SIG-M5 treated with dmso at 0.1 percent for 504 hours (cell line): ENCODE results near the gene HDAC4.
A peak's percentile ranks its signal among the peaks of the same experiment; 100 is the strongest.

ENCODE experiments used
- DNase-seq: peaks from one replicate; lab custom pipeline; 2025; ENCODE audit not compliant: unreplicated experiment; lab: John Stamatoyannopoulos, UW

Gene HDAC4

DNA sequence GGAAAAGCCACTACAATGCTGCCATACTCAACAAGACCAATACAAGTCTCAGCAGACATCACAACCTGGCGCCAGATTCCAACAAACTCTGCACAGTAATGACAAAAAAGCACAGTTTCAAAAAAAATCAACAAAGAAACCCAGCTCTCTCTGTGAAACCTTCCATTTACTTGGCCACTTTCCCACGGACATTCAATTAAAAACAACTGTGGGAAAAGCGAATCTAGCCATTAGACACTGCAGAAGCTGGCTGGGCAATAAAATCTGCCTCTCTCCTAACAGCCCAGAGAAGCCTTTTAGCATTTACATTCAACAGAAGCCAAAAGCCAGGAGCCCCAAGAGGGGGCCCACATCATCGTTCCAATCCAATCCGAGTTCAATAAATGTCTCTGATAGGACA lies 128.9 kb downstream of the HDAC4 start:
- no peak for DNase-seq

DNA sequence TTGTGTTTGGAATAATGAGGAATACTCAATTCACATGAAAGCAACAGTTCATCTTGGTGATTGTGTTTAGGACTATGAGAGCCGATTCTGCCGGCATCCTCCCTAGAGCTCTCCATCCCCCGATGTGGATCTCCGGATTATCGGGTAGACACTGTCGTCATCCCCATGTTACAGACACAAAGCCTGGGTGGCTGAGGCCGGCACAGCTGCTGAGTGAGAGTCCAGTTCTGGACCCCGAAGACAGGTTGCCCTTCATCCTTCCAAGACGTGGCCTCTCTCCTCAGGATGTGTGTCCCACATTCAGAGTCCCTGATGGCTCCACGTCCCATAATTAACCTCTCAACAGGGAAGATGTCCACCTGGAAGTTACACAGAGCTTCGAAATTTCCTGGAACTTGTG lies 129.3 kb downstream of the HDAC4 start:
- DNase-seq = no peak

DNA sequence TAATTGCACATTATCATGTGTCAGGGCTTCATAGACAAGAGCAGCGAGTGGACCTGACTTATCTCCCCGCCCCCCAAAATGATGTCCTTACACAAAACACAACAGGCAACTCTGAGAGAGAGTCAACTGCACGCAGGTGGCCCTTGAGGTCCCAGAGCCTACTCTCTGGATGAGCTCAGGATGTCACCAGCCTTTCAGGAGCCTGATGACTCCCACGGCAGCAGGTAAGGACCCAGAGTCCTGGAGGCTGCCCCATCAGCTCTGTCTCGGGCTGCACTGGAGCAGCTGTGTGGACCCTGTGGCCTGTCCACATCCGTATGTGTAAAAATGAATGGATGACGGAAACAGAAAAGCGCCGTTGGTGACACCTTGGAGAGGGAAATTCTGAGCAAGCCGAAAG lies 130.9 kb downstream of the HDAC4 start:
- DNase-seq = no peak

DNA sequence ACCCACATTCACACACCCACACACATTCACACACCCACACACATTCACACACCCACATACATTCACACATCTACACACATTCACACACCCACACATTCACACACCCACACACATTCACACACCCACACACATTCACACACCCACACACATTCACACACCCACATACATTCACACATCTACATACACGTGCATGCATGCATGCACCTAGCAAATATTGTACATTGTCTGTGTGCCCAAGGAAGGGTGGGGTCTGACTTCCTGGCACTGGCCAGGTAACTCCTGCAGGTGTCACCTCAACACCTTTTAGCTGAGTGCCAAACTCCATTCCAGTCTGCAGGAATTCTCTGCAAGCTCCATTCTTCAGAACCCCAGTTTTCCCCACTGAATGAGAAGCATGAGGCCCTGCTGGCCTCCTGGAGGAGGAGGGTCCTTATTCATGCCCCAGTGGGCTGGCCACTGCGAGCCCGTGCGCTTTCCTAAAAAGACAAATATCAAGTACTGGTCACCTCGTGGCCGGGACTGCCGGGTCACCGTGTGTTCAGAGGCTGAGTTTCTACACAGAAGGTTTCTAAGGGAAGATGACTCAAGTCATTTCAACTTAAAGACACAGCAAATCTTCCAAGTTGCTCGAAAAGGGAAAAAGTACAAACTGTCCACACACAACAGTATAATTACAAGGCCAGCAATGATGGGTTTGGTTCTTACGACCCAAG lies 131.5 kb downstream of the HDAC4 start:
- DNase-seq = no peak

DNA sequence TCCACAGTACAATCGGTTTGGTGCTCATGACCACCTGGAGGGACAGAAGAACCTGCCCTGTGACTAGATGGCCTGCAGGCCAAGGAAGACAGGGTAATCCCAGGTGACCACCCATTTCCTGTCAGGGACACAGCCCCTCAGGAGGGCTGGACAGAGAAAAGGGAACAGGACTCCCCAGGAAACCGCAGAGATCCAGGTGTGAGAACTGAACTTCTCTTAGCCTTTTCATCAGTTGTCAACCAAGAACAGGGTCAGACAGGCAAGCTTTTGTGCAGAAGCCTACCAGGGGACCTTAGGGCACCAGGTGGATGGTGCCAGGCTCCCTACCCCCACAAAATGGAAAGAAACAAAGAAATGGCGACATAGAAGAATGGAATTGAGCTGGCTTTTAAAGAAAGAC lies 132.3 kb downstream of the HDAC4 start:
- DNase-seq = no peak

DNA sequence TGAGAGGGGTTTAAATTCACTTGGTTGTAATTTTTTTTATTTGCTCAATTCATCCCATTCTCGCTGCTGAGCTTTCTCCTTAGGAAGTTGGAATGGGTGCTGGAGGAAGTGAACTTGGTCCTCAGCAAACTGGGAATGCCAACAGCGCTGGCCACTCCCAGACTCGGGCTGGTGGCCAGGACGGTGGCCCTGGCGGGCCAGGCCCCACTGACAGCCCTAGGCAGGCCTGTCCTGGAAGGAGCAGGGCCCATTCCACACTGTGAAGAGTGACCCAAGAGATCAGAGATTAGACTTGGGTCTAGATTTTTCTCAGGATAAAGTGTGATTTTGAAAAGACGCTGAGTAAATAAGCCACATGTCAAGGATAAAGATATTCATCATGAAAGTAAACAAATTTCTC lies 132.7 kb downstream of the HDAC4 start:
- no peak for DNase-seq

DNA sequence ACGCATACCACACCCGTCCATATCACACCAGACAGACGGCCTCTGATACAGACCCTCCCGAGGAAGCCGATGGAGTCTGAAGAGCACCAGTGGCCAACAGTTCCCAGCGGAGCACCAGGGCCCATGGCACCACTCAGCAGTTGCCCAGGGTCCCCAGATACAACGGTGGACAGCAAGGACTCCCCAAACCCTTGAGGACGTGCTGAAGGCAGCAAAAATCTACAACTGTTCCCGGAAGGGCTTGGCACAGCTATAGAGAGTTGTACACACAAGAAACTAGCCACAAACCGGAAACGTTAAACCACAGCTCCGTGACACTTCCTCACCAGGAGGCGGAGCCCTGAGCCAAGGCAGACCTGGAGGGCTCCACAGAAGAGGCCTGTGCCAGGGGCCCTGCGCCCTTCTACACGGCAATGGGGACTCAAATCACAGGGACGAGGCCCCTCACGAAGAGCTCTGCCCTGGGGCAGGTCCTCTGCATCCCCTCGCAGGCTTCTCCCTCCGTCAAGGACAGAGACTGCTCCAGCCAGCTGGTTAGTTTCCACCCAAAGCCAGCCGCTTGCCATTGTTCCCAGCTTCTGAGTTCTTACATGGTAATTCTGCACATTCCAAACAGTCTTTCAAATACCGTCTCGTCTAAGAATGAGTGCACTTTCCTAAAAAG lies 133.4 kb downstream of the HDAC4 start:
- DNase-seq = peak; percentile 95

DNA sequence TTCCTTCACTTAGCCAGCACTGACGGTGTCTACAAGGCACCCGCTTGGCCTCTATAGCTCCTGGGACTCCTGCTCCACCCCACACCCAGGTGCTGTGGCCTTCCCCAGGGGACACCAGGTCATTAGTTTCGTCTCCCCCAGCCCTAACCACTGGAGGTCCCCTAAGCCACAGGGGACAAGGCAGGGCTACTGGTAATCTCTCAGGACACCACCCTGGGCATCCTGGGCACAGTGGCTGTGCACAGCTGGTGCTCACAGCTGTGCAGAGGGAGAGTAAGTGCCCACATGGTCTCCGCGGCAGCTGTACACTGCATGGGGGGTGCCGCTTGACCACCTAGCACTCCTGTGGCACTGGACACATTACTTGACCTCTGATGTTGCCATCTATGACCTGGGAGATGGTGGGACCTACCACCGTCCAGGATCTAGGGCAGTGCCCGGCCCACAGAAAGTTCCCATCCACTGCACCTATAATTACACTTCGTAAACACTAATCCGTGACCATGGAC lies 134.0 kb downstream of the HDAC4 start:
- no peak for DNase-seq

DNA sequence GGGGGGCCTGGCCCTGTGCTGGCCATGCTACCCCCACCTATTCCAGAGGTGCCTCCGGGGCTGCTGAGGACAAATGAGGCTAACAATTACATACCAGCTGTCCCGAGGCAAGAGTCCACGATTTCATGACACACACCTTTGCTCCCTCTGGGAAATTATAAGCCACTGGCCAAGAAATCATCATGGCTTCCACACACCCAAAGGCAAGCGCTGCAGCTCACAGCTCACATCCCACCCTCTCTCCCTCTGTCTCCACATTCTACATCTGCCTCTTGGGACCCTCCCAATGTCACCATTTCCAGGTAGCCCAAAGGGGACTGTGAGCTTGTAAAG lies 134.4 kb downstream of the HDAC4 start:
- DNase-seq = no peak

DNA sequence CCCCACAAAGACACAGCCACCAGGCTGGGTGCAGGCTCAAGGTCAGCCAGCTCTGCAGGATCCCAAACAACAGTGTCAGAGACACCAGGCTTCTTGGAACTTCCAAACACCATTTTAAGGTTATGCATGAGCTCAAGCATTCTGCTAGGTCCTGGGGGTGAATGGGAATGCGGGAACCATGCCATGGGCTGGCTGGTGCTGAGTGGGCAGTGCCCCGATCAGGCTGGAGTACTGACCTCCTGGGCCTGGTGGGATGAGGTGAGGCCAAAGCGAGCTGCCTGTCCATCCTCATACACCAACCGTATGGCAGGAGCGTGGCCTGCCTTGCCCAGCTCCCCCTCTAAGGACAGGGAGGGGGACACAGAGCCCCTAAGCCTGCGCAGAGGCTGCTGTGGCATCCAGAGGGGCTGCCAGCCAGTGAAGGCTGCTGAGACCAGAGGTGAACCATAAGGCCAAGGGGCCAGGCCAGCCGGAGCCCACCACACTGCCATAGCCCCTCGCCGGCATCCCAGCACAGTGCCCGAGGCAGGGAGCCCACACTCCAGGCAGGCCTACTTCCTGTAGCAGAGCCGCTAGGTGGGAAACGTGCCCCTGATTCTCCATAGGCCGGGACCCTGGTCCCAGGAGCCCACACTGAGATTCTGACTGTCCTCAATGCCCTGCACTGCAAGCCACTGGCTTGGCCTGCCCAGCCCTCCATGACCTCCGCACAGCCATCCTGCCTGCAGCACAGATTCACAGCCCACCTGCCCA lies 135.0 kb downstream of the HDAC4 start:
- no peak for DNase-seq

DNA sequence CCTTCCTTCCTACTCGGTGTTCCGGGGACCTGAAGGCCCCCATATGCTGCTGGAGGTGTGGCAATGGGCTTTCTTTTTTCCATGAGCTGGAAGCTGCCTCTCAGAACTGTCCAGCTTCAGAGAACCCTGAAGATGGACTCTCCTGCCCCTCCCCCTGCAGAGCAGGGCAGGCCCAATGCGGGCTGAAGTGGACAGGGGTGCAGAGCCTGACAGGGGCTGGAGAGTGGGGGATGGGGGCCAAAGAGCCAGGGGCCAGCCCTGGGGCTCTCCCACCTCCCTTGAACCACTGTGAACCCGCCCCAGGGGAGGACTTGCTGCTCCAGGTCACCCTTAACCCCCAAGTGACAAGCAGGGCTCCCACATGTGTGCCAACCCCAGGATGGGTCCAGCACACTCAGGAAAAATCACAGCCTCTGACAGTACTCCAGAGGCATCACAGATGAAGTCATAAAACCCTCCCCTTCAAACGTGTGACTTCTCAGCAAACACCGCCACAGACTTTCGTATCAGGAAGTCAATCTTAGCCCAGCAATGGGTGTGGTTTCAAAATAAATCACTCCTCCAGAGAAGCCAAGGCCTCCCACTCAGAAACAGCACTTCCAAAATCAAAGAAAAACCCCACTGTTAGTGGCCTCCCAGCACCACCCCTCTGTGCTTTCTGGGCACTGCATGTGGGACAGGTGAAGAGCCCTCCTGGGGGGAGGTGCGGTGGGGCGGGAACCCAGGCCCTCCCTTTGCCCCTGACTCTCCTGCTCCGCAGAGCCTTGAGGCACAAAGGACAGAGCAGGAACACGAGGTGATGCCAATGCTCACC lies 135.8 kb downstream of the HDAC4 start:
- DNase-seq = peak; percentile 82

DNA sequence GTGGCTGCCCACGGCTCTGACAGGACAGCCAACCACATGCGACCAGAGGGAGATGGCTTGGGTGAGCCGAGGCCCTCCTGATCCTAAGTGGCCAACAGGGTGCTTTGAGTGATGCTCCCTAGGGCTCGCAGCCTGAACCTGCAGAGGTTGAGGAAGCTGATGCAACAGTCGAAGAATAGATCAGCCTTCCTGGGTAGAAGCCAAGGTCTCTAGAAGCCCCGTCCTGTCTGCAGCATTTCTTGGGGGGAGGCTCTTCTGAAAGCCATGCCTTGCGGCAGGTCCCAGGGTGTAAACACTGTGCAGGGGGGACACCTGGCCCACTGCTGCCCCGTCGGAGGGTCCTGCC lies 136.4 kb downstream of the HDAC4 start:
- DNase-seq = peak; percentile 56

DNA sequence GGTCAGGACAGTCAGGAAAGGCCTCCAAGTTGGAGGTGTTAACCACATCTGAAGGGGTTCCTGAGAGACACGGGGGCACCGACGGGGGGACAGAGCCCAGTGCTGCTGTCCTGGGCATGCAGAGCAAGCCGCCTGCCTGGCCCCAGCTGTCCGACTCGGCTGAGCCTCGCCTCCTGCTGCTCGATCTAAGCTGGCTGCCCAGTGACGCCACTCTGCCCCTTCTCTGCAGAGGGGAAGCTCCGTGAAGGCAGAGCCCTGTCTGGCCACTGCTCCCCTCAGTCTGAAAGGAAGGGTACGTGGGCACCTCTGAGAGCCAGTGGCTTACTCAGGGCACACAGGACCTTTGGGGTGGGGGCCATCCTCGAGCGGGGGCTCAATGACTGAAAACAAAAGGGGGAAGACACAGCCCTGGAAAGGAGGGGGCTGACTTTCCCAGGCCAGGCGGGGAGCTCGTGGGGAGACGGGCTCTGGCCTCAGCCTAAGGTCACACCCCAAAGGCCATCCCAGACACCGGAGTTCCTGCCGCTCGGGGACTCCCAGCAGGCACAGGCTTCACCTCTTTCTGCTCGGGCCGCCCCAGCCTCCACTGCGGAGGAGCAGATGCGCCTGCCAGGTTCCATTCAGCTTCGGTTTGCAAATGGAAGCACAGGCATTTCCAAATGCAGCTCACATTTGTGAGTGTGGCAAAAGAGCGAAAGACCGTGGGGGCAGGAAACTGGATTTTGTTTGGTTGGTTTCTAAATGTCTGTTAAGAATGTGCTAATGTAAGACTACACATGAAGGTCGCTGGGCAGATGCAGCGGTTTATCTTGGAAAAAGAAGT lies 136.9 kb downstream of the HDAC4 start:
- DNase-seq = no peak

DNA sequence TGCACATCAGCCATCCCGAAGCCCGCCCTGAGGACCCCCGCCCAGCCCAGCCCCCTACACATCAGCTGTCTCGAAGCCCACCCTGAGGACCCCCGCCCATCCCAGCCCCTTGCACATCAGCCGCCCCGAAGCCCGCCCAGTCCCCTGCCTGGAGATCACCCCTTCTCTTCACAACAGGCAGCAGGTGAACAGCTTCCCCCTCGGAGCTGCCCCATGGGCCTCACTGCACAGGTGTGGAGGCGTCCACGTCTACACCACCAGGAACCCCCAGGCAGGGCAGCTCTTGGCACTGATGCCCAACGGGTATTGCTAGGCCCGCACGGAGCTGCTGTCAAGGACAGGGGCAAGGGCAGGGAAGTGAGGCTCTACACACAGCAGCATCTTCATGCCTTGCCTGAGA lies 137.6 kb downstream of the HDAC4 start:
- DNase-seq = no peak

DNA sequence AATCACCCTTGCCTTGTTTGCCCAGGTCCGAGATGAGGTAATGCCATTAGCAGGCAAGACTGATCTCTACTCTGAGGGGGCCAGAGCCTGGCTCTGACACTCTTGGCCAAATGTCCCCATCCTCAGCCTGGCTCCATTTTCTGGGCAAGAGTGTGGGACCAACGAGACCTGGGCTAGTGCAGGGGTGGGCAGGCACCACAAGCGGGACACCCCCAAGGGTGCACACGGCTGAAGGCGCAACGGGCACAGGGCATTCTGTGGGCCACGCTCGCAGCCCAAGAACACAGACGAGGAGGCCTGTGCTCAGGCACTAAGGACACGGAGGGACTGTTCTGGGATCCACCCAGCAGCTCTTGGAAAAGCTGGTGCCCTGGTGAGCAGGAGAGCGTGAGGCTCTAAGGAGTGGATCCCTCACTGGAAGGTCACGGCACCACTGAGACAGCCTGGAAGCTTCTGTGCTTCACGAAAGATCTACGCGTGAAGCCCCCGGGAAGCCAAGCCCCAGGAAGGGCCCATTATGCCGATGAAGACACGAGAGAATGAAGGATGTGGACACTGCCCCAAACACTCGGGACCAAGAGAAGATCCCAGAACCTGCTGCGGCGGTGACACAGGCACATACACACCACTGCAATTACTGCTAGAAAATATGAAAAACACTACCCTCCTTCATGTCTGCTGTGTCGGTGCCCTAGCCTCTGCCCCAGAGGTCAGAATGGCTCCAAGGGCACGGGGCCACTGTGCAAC lies 138.2 kb downstream of the HDAC4 start:
- no peak for DNase-seq

DNA sequence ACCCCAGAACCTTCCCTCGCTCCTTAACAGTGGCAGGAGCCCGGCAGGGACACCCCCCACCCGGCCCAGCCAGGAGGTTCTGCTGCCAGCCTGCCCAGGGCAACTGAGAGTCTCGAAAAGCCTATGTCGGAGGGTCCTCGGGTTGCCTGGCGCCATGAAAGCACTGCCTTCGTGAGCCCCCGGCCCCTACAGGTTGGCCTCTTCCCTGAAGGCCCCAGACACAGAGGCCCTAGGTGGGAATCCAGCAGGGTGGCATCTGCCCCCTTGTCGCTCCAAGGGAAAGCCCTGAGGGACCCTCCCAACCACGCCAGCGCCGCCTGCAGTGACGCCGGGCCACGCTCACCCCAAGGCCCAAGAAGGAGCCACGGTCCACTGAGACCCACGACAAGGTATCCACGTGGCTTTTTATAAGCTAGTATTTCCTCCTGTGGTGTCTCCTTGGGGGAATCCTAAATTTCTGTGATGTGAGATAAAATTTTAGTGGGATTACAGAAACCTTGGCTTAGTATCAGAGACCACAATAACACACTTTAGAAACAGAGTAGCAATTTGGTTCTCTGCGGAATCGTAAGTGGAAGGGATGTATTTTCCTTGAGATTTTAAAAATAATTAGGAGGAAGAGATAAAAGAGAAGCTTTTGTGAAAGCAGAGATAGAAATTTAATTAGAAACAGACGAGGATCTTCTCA lies 138.9 kb downstream of the HDAC4 start:
- DNase-seq = no peak

DNA sequence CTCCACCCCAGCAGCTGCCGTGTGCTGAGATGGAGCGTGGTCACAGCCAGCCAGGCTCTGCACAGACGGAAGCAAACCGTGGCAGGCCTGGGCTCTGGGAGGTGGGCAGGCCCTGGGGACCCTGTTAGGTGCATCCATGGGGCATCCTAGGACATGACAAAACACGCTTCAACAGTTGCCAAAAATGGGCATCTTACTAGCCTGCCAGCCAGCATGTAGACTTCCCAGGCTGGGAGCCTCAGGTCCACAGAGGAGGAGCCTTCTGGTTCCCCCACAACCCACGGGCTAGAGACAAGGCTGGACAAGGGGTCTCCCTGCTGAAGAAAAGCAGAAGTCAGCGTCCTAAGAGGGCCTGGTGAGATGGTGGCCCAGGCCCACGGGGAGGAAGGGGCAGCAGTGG lies 139.5 kb downstream of the HDAC4 start:
- DNase-seq = no peak

DNA sequence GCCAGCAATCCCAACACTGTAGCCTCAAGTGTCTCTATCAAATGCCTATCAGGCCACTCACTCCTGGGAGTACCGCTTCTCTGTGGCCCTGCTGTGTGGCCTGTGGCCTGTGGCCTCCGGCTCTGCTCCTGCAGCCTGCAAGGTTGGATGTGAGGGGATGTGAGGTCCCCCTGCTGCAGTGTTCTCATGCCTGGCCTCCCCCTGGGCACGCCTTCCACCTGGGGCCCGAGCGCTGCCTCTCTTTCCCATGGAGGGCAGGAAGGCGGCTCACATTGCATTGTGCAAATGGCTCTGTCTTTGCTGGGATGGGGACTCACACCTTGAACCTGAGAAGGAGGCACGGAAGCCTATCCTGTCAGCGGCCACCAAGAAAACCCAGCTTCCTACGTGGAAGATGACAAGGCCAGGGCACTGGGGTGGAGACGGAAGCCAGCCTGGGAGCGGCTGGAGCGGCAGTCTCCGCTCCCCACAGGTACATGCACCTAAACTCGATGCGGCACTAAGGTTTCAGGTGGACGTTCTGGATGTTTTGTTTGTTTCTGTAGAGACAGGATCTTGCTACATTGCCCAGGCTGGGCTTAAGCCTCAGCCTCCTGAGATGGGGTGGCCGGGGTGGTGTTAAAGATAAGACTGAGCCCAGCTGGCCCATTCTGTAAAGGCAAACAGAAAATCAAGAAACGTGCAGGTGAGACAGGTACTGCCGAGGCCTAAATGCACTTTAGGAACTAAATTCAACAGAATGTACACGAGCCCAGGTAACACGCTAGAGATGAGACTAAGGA lies 140.1 kb downstream of the HDAC4 start:
- no peak for DNase-seq
